HepG2 (cell line): ENCODE data around the gene CFAP54. TPM values are rescaled to one million over a fixed set of nuclear protein-coding genes. Genes with fewer than 3 reads are reported as not detected.

Source experiments
- ASH2L ChIP-seq: fragments of 300-600, 200-600 bp; sonication (generic); IDR thresholded peaks from 2 replicates; pipeline ENCODE4 v1.7.0; 2017; ENCODE audit warnings: low read depth, mild to moderate bottlenecking, moderate library complexity, mixed read lengths, low read length; ENCODE audit not compliant: insufficient read length
- ATF2 ChIP-seq: sonication (generic); formaldehyde crosslinking; IDR thresholded peaks from 2 replicates; pipeline ENCODE4 v1.4.0; 2020; ENCODE audit warnings: missing genetic modification reagents
- CBX1 ChIP-seq: IDR thresholded peaks from one replicate; pipeline ENCODE4 v1.6.1; 2016; ENCODE audit warnings: antibody characterized with exemption, low read depth
- CREBL2 ChIP-seq: sonication (generic); formaldehyde crosslinking; IDR thresholded peaks from 2 replicates; pipeline ENCODE4 v1.8.1; 2023; ENCODE audit warnings: missing genetic modification reagents, mild to moderate bottlenecking, borderline replicate concordance
- E2F1 ChIP-seq: sonication (generic); formaldehyde crosslinking; IDR thresholded peaks from 2 replicates; pipeline ENCODE4 v1.5.0; 2020; ENCODE audit warnings: missing genetic modification reagents
- EED ChIP-seq: sonication (generic); formaldehyde crosslinking; IDR thresholded peaks from 2 replicates; pipeline ENCODE4 v1.5.0; 2020; ENCODE audit warnings: mild to moderate bottlenecking, missing genetic modification reagents
- EHMT2 ChIP-seq: fragments of 200-600 bp; sonication (generic); IDR thresholded peaks from 2 replicates; pipeline ENCODE4 v1.7.0; 2017; ENCODE audit warnings: antibody characterized with exemption, low read depth, low read length, borderline replicate concordance
- FOXJ3 ChIP-seq: sonication (generic); formaldehyde crosslinking; IDR thresholded peaks from 2 replicates; pipeline ENCODE4 v1.4.0; 2020; ENCODE audit warnings: missing genetic modification reagents, mild to moderate bottlenecking, borderline replicate concordance
- MEF2D ChIP-seq: sonication (generic); formaldehyde crosslinking; IDR thresholded peaks from 2 replicates; pipeline ENCODE4 v1.5.1; 2020; ENCODE audit warnings: mild to moderate bottlenecking, missing genetic modification reagents
- MLX ChIP-seq: IDR thresholded peaks from 2 replicates; pipeline ENCODE4 v1.6.1; 2016
- NFIC ChIP-seq: IDR thresholded peaks from 2 replicates; pipeline ENCODE4 v1.6.1; 2012; ENCODE audit warnings: mild to moderate bottlenecking, low read length, inconsistent platforms
- SCMH1 ChIP-seq: sonication (generic); formaldehyde crosslinking; IDR thresholded peaks from 2 replicates; pipeline ENCODE4 v1.9.0; 2021; ENCODE audit warnings: missing genetic modification reagents, mild to moderate bottlenecking, borderline replicate concordance
- TEAD2 ChIP-seq: sonication (generic); formaldehyde crosslinking; IDR thresholded peaks from 2 replicates; pipeline ENCODE4 v1.9.0; 2021; ENCODE audit warnings: missing genetic modification reagents
- TFDP2 ChIP-seq: sonication (generic); formaldehyde crosslinking; IDR thresholded peaks from 2 replicates; pipeline ENCODE4 v1.4.0; 2020; ENCODE audit warnings: missing genetic modification reagents
- ZFP41 ChIP-seq: sonication (generic); formaldehyde crosslinking; IDR thresholded peaks from 2 replicates; pipeline ENCODE4 v1.4.0; 2020; ENCODE audit warnings: mild to moderate bottlenecking, missing genetic modification reagents, borderline replicate concordance
- ZFP91 ChIP-seq: sonication (generic); formaldehyde crosslinking; IDR thresholded peaks from 2 replicates; pipeline ENCODE4 v1.9.0; 2022; ENCODE audit warnings: missing genetic modification reagents, mild to moderate bottlenecking, borderline replicate concordance
- ZFX ChIP-seq: sonication (generic); formaldehyde crosslinking; IDR thresholded peaks from 2 replicates; pipeline ENCODE4 v1.4.0; 2020; ENCODE audit warnings: mild to moderate bottlenecking, low read depth, missing genetic modification reagents, moderate library complexity
- ZNF282 ChIP-seq: fragments of 450-650 bp; IDR thresholded peaks from 2 replicates; pipeline ENCODE4 v1.6.1; 2018; ENCODE audit not compliant: partially characterized antibody
- ZNF543 ChIP-seq: sonication (generic); formaldehyde crosslinking; IDR thresholded peaks from 2 replicates; pipeline ENCODE4 v1.4.0; 2020; ENCODE audit warnings: mild to moderate bottlenecking, missing genetic modification reagents
- ZNF576 ChIP-seq: sonication (generic); formaldehyde crosslinking; IDR thresholded peaks from 2 replicates; pipeline ENCODE4 v1.4.0; 2020; ENCODE audit warnings: mild to moderate bottlenecking, missing genetic modification reagents
- ZNF660 ChIP-seq: sonication (generic); formaldehyde crosslinking; IDR thresholded peaks from 2 replicates; pipeline ENCODE4 v1.5.1; 2020; ENCODE audit warnings: mild to moderate bottlenecking, low read depth, missing genetic modification reagents, borderline replicate concordance
- ZNF772 ChIP-seq: sonication (generic); formaldehyde crosslinking; IDR thresholded peaks from 2 replicates; pipeline ENCODE4 v1.5.0; 2020; ENCODE audit warnings: mild to moderate bottlenecking, missing genetic modification reagents
- ZNF775 ChIP-seq: sonication (generic); formaldehyde crosslinking; IDR thresholded peaks from 2 replicates; pipeline ENCODE4 v1.4.0; 2020; ENCODE audit warnings: missing genetic modification reagents, mild to moderate bottlenecking, moderate library complexity, borderline replicate concordance
- polyA plus RNA-seq, 8 experiments: library from polyadenylated mRNA; depleted of rRNA in 3 of 8; stranded (reverse) in 7 of 8; unstranded in 1 of 8; fragments of >200 nt; fragmentation: Illumina TruSeq in 4 of 8; extraction: Trizol in 4 of 8; gene quantifications; 2 replicates each; pipeline versions ENCODE4 v1.2.1 to v1.2.3, GENCODE V29; 2011 to 2016; ENCODE audit warnings: low read depth in 4 of 8, missing spikeins in 1 of 8, mixed read lengths in 1 of 8; ENCODE audit not compliant: insufficient read depth in 1 of 8
- total RNA-seq, 5 experiments: library from RNA; depleted of rRNA; stranded (reverse); fragments of >200 nt; fragmentation: Illumina TruSeq; extraction: Trizol; gene quantifications; 2 replicates each; pipeline ENCODE4 v1.2.3, GENCODE V29; 2016; ENCODE audit warnings: low read depth in 1 of 5

CFAP54 gene
- total and polyA plus RNA-seq, 2 of the 13 experiments (the other 11 are each of a cell fraction or from before 2014, with no cell fraction given), result not detected

- TF ChIP-seq ZFP91 (peak; percentile 90), ZNF660 (CRISPR knock-in tag) (no peak), ZNF543 (CRISPR knock-in tag) (peak; percentile 84), EED (CRISPR knock-in tag) (no peak), ZFX (peak; percentile 76), ZNF772 (CRISPR knock-in tag) (peak; percentile 79), ZNF576 (CRISPR knock-in tag) (no peak), TEAD2 (no peak), MEF2D (CRISPR knock-in tag) (peak; percentile 58; the same call in 1 of the 2 replicates), MLX (CRISPR knock-in tag) (no peak), ATF2 (CRISPR knock-in tag) (peak; percentile 89), TFDP2 (CRISPR knock-in tag) (peak; percentile 93), NFIC (no peak), FOXJ3 (0 out of 2 replicates have a peak, but pooled peaks have one; percentile 19), EHMT2 (no peak), CREBL2 (CRISPR knock-in tag) (no peak; the same call in 1 of the 2 replicates), ASH2L (peak; percentile 91), ZFP41 (CRISPR knock-in tag) (peak; percentile 43; the same call in 1 of the 2 replicates), SCMH1 (CRISPR knock-in tag) (no peak), CBX1 (peak; percentile 89), ZNF775 (no peak), E2F1 (CRISPR knock-in tag) (peak; percentile 92; the same call in 1 of the 2 replicates), ZNF282 (no peak)
These were observed 417.7 kb downstream of the CFAP54 start, which contains the start of gene NEDD1 (continued) for GRCh38 chr12:96906849-96907670.
